ENCODE results near the gene COG8.
"Not testable (repeated sequence)": the region's sequence is repeated elsewhere in the genome, so short reads cannot be mapped to it uniquely, and the experiment has no call there.

Gene COG8, protein sequence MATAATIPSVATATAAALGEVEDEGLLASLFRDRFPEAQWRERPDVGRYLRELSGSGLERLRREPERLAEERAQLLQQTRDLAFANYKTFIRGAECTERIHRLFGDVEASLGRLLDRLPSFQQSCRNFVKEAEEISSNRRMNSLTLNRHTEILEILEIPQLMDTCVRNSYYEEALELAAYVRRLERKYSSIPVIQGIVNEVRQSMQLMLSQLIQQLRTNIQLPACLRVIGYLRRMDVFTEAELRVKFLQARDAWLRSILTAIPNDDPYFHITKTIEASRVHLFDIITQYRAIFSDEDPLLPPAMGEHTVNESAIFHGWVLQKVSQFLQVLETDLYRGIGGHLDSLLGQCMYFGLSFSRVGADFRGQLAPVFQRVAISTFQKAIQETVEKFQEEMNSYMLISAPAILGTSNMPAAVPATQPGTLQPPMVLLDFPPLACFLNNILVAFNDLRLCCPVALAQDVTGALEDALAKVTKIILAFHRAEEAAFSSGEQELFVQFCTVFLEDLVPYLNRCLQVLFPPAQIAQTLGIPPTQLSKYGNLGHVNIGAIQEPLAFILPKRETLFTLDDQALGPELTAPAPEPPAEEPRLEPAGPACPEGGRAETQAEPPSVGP

DNA sequence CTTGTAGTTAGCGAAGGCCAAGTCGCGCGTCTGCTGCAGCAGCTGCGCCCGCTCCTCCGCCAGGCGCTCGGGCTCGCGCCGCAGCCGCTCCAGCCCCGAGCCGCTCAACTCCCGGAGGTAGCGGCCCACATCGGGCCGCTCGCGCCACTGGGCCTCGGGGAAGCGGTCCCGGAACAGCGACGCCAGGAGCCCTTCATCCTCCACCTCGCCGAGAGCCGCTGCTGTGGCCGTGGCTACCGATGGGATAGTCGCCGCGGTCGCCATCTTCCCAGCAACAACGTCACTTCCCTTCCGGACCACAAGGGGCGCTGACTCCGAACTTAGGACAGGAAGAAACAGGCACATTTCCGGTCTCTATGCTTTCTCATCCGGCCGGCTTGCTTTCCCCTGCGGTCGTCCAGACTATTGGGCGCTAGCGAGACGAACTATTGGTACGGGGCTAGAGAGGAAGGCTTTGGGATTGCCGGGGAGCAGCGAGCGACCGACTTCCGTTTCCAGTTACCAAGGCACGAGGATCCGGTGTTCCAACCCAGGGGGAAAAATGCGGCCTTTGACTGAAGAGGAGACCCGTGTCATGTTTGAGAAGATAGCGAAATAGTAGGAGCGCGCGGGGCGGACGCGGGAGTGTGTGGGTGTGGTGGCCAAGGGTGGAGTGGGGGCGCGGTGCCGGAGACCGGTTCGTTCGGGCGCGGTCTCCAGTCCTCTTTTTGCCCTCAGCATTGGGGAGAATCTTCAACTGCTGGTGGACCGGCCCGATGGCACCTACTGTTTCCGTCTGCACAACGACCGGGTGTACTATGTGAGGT lies at the start of gene COG8, which contains the start of gene NIP7:
TSS of gene COG8 (minus strand) at position 276 of the 806 bp plus-strand sequence. CDS start at position 264, 12 bp downstream.
TSS of gene NIP7 (plus strand) at position 484 of the 806 bp plus-strand sequence. CDS start at position 542, 58 bp downstream.
- peak; percentile 90 for DNase-seq

- no peak for DNase-seq
These were observed 47.2 kb upstream of the COG8 start for GRCh38 chr16:69386596-69386995.

GRCh38 chr16:69384974-69385373 lies 45.6 kb upstream of the COG8 start:
- DNase-seq = no peak

DNA sequence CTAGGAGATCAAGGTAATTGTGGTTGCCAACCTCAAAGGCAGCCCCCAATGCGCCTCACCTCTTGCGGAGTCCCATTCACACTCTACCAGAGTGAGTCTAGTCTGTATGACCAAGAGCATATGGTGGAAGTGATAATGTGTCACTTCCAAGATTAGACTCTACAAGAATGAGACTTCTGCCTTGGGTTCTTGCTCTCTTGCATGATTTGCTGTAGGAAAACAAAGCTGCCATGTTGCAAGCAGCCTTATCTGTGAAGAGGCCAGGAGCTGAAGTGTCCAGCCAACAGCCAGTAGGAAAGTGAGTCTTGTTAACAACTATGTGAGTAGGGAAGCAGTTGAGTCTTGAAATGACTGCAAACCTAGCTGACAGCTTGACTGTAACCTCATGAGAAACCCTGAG lies 43.1 kb upstream of the COG8 start:
- no peak for DNase-seq

DNA sequence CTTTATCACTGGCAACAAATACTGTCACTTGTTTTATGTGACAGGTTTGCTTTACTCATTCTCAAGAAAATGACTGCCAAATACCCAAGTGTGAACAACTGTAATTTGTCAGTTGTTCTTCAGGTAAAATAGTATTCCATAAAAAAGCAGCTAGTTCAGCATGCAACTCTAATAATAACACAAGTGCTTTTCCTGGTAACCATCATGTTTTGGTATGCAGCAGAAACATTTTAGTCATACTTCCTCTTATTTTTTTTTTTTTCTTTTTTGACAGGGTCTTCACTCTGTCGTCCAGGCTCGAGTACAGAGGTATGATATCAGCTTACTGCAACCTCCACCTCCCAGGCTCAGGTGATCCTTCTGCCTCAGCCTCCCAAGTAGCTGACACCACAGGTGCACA lies 41.9 kb upstream of the COG8 start:
- DNase-seq = no peak

DNA sequence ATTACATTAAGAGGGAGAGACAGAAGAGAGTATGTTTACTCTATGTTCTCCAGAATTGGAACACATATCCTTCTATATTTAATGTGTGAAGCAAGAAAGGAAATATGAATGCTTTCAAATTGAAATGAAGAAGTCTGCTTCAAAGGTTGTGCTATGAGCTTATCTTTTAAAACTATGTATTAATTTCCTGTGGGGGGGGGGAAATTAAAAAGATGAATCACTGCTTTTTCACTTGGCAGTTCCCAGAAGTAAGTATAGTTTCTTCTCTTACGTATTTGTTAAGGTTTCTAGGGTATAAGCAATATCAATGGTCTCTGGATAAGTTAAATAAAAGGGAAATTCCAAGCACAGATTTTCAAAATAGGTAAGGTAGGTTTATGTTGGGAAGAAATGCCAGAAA lies 39.4 kb upstream of the COG8 start:
- no peak for DNase-seq

GRCh38 chr16:69378036-69378435 lies 38.7 kb upstream of the COG8 start:
- DNase-seq = no peak

DNA sequence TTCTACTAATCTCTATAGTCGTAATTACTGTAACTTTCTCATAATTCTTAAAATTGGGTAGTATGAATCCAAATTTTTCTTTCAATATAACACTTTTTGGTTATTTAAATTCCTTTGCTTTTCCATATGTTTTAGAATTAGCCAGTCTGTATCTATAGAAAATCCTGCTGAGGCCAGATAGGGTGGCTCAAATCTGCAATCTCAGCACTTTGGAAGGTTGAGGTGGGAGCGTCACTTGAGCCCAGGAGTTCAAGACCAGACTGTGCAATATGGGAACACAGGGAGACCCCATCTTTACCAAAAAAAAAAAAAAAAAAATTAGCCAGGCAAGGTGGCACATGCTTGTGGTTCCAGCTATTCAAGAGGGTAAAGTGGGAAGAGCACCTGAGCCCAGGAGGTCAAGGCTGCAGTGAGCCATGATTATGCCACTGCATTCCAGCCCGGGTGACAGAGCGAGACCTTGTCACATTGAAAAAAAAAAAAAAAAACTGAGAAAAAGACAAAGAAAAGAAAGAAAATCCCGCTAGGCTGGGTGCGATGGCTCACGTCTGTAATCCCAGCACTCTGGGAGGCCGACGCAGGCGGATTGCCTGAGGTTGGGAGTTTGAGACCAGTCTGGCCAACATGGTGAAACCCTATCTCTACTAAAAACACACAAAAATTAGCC lies 37.2 kb upstream of the COG8 start:
- no peak for DNase-seq

DNA sequence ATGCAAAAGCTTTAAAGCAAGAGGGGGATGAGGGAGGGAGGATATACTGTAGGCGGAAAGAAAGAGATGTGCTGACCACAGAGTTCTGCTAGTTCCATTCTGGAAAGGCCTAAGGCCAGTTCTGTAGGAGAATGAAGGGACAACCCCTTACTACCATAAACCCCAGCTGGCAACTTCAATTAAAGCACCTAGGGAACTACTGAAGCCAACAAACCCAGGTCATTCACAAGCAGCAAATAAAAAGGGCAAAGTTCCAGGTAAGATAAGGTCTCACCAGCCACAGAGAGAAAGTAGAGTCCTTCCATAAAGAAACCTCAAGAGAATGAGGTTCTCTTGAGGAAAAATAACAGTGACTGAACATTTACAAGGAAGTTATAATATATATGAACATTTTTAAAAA lies 33.7 kb upstream of the COG8 start:
- DNase-seq = no peak

GRCh38 chr16:69371564-69371963 lies 32.2 kb upstream of the COG8 start:
- no peak for DNase-seq

DNA sequence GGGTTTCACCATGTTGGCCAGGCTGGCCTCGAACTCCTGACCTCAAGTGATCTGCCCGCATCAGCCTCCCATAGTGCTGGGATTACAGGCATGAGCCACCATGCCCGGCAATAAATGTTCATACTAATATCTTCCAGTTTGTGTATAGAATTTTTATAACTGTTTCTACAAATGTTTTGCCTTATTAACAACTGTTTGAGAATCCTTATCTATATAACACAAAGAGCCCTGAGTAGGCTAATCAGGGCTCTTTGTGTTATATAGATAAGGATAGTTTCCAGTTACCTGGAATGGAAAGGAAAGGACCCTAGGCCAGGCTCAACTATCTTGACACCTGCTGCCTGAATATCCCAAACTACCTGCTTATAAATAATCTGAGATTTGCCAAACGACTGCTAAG lies 29.5 kb upstream of the COG8 start:
- no peak for DNase-seq

GRCh38 chr16:69367980-69368379 lies 28.6 kb upstream of the COG8 start:
- no peak for DNase-seq

DNA sequence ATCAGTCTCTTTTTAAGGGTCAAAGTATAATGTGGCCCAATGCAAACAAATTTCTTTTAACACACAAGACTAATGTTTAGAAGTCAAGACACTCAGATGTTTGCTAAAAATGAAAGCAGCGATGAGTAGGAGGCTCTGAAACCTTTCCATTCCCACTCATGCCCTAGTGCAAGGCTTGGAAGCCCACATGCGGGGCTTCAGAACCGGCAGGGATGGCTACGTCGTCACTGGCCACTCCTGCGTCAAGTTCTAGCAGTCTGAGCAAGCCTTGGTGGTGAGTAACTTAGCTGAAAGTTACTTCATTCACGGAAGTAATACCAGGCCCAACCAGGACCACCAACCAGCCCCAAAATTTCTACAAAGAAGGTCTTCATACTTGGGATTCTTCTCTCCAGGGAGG lies 27.1 kb upstream of the COG8 start:
- DNase-seq = no peak

- no peak for DNase-seq
These were observed 26.5 kb upstream of the COG8 start for GRCh38 chr16:69365901-69366300.

GRCh38 chr16:69364088-69364487 lies 24.7 kb upstream of the COG8 start:
- DNase-seq = no peak

- no peak for DNase-seq
These were observed 23.9 kb upstream of the COG8 start for GRCh38 chr16:69363281-69363717.

DNA sequence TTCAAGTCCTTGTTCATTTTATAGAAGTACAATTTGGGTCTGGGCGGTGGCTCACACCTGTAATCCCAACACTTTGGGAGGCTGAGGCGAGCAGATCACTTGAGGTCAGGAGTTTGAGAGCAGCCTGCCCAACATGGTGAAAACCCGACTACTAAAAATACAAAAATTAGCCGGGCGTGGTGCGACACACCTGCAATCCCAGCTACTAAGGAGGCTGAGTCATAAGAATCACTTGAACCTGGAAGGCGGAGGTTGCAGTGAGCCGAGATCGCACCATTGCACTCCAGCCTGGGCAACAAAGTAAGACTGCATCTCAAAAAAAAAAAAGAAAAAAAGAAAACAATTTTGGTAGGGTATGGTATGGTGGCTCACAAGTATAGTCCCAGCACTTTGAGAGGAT lies 20.7 kb upstream of the COG8 start:
- not testable (repeated sequence) for DNase-seq

GRCh38 chr16:69351309-69352027 lies 12.1 kb upstream of the COG8 start, which contains the start of gene TMED6:
Gene TMED6, minus strand, starts transcription at chr16:69351786. Its CDS starts 33 bp downstream, at chr16:69351753.
- no peak for DNase-seq

DNA sequence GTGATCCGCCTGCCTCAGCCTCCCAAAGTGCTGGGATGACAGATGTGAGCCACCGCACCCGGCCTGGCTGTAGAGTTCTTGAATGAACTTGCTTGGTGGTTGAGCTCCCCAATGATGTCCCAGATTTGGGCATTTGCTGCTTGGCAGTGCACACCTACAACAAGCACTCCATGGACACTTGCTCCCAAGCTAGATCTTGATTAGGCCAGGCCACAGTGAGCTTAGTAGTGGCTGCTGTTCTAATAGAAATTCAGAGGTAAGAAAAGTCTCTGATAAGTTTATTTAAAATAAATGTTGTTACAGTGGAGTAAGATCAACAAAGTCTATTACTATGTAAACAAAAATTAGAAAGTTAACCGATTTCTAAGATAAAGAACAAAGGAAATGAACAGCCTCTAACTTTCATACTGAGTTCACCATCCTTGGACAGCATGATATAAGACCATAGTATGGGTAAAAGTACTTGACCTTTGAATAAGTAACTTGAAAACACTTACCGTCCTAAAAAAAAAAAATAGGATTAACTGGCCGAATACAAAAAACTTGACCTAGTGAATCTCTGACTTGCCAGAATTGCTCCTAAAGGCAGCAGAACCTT lies 11.3 kb upstream of the COG8 start:
- DNase-seq = no peak

- no peak for DNase-seq
These were observed 10.2 kb upstream of the COG8 start for GRCh38 chr16:69349536-69349935.

DNA sequence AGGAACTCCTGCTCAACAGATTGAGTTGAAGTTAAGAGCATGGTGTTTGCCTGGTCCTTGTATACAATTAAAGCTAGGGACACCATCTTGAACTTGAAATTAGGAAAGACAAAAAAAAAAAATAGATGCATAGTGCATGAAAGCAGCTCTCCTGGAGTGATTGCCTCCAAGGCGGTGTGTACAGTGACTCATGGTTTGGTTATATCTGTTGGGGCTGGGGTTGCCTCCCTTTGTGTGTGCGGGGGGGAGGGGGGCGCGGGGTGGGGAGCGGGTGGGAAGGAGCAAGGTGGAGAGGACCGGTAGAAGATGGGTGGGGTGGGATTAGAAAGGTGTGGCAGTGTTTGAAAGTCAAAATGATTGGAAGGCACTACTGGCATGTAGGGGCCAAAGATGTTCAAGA lies 8.9 kb upstream of the COG8 start:
- no peak for DNase-seq

DNA sequence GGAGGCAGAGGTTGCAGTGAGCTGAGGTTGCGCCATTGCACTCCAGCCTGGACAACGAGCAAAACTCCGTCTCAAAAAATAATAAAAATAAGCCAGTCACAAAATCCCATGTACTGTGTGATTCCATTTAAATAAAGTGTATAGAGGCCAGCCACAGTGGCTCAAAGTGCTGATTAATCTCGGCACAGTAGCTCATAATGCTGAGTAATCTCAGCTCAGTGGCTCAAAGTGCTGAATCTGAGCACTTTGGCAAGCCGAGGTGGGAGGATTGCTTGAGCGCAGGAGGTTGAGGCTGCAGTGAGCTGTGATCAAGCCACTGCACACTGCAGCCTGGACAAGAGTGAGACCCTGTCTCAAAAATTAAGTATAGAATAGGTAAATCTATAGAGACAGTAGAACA lies 7.3 kb upstream of the COG8 start:
- no peak for DNase-seq

Measured in activated CD8-positive, alpha-beta memory T cell treated with anti-CD3 and anti-CD28 coated beads, Interleukin-2, amount 50 U/mL, for 4 hours (primary cell).